ENCODE results near the gene SPINT3. TPM values are rescaled to one million over a fixed set of nuclear protein-coding genes. Genes with fewer than 3 reads are reported as not detected.
"Not testable (repeated sequence)": the region's sequence is repeated elsewhere in the genome, so short reads cannot be mapped to it uniquely, and the experiment has no call there.

SPINT3 gene
- total RNA-seq, 2 experiments from 2014 or later = not detected

- DNase-seq = no peak
- no peaks in the 10 kb centered on the region for H3K36me3 Mint-ChIP-seq
- H3K4me1 Mint-ChIP-seq = no peaks in the 10 kb centered on the region
- no peak overlapping the region for H3K4me3 Mint-ChIP-seq
- no peaks in the 10 kb centered on the region for H3K9me3 Mint-ChIP-seq
- peaks cover 49% of the 10 kb centered on the region for H3K27me3 Mint-ChIP-seq
- no peak overlapping the region for H3K27ac Mint-ChIP-seq
Observed at GRCh38 chr20:45484676-45485075, 30.7 kb downstream of the SPINT3 start.

GRCh38 chr20:45479822-45480221 lies 35.6 kb downstream of the SPINT3 start:
- H3K4me1 Mint-ChIP-seq = no peaks in the 10 kb centered on the region
- H3K27ac Mint-ChIP-seq = no peak overlapping the region
- DNase-seq = no peak
- H3K27me3 Mint-ChIP-seq = peaks cover 36% of the 10 kb centered on the region
- H3K4me3 Mint-ChIP-seq = no peak overlapping the region
- no peaks in the 10 kb centered on the region for H3K9me3 Mint-ChIP-seq
- H3K36me3 Mint-ChIP-seq = no peaks in the 10 kb centered on the region

GRCh38 chr20:45477530-45478148 lies 37.8 kb downstream of the SPINT3 start:
- H3K4me1 Mint-ChIP-seq, DNase-seq, H3K4me3 Mint-ChIP-seq, H3K27ac Mint-ChIP-seq, H3K36me3 Mint-ChIP-seq, H3K9me3 Mint-ChIP-seq: not testable (repeated sequence)
- H3K27me3 Mint-ChIP-seq = peaks cover 28% of the 10 kb centered on the region

GRCh38 chr20:45472286-45472685 lies 43.1 kb downstream of the SPINT3 start:
- H3K36me3 Mint-ChIP-seq, H3K4me1 Mint-ChIP-seq, DNase-seq, H3K4me3 Mint-ChIP-seq, H3K9me3 Mint-ChIP-seq, H3K27ac Mint-ChIP-seq: not testable (repeated sequence)
- peaks cover 35% of the 10 kb centered on the region for H3K27me3 Mint-ChIP-seq

- H3K9me3 Mint-ChIP-seq = peaks cover 1% of the 10 kb centered on the region
- H3K4me3 Mint-ChIP-seq = peak overlapping the region; percentile 38
- no peak for DNase-seq
- no peaks in the 10 kb centered on the region for H3K36me3 Mint-ChIP-seq
- H3K27me3 Mint-ChIP-seq = peaks cover 41% of the 10 kb centered on the region
- no peak overlapping the region for H3K27ac Mint-ChIP-seq
- H3K4me1 Mint-ChIP-seq = peaks cover 3% of the 10 kb centered on the region
Observed at GRCh38 chr20:45470937-45471336, 44.5 kb downstream of the SPINT3 start.

GRCh38 chr20:45470262-45470931 lies 45.0 kb downstream of the SPINT3 start:
- Mint-ChIP-seq H3K9me3 (peaks cover 1% of the 10 kb centered on the region), H3K36me3 (no peaks in the 10 kb centered on the region), H3K27me3 (peaks cover 41% of the 10 kb centered on the region), H3K27ac (no peak overlapping the region), H3K4me1 (peaks cover 3% of the 10 kb centered on the region), H3K4me3 (peak overlapping the region; percentile 47)
- peak; percentile 45 for DNase-seq

- peaks cover 41% of the 10 kb centered on the region for H3K27me3 Mint-ChIP-seq
- H3K36me3 Mint-ChIP-seq = no peaks in the 10 kb centered on the region
- H3K27ac Mint-ChIP-seq = no peak within 1 kb of the TSS
- H3K4me3 Mint-ChIP-seq = peak within 1 kb of the TSS; percentile 47
- no peak for DNase-seq
- peaks cover 3% of the 10 kb centered on the region for H3K4me1 Mint-ChIP-seq
- peaks cover 1% of the 10 kb centered on the region for H3K9me3 Mint-ChIP-seq
Observed at GRCh38 chr20:45469336-45470261, 45.8 kb downstream of the SPINT3 start, which contains the start of gene WFDC2. TSS of gene WFDC2 (plus strand) at chr20:45469753. CDS start at chr20:45469782, 29 bp downstream.

- H3K36me3 Mint-ChIP-seq = no peaks in the 10 kb centered on the region
- H3K27me3 Mint-ChIP-seq = peaks cover 41% of the 10 kb centered on the region
- H3K9me3 Mint-ChIP-seq = peaks cover 1% of the 10 kb centered on the region
- H3K4me1 Mint-ChIP-seq = peaks cover 3% of the 10 kb centered on the region
- no peak overlapping the region for H3K27ac Mint-ChIP-seq
- H3K4me3 Mint-ChIP-seq = no peak overlapping the region
- DNase-seq = no peak
Observed at GRCh38 chr20:45467861-45468260, 47.6 kb downstream of the SPINT3 start.

GRCh38 chr20:45467172-45467571 lies 48.2 kb downstream of the SPINT3 start:
- peaks cover 3% of the 10 kb centered on the region for H3K4me1 Mint-ChIP-seq
- DNase-seq = no peak
- H3K4me3 Mint-ChIP-seq = no peak overlapping the region
- peaks cover under 1% of the 10 kb centered on the region for H3K9me3 Mint-ChIP-seq
- no peaks in the 10 kb centered on the region for H3K36me3 Mint-ChIP-seq
- H3K27me3 Mint-ChIP-seq = peaks cover 41% of the 10 kb centered on the region
- H3K27ac Mint-ChIP-seq = no peak overlapping the region

GRCh38 chr20:45465491-45466266 lies 49.7 kb downstream of the SPINT3 start:
- peaks cover 7% of the 10 kb centered on the region for H3K4me1 Mint-ChIP-seq
- no peaks in the 10 kb centered on the region for H3K36me3 Mint-ChIP-seq
- no peak for DNase-seq
- H3K9me3 Mint-ChIP-seq = no peaks in the 10 kb centered on the region
- H3K27ac Mint-ChIP-seq = no peak overlapping the region
- H3K27me3 Mint-ChIP-seq = peaks cover 31% of the 10 kb centered on the region
- no peak overlapping the region for H3K4me3 Mint-ChIP-seq

GRCh38 chr20:45463709-45464108 lies 51.7 kb downstream of the SPINT3 start:
- Mint-ChIP-seq H3K27ac (no peak overlapping the region), H3K9me3 (no peaks in the 10 kb centered on the region), H3K36me3 (no peaks in the 10 kb centered on the region), H3K4me3 (no peak overlapping the region), H3K4me1 (peaks cover 5% of the 10 kb centered on the region), H3K27me3 (peaks cover 13% of the 10 kb centered on the region)
- DNase-seq = no peak

GRCh38 chr20:45462711-45463509 lies 52.5 kb downstream of the SPINT3 start:
- DNase-seq = no peak
- Mint-ChIP-seq H3K9me3 (no peaks in the 10 kb centered on the region), H3K27ac (no peak overlapping the region), H3K27me3 (peaks cover 7% of the 10 kb centered on the region), H3K36me3 (no peaks in the 10 kb centered on the region), H3K4me1 (peaks cover 5% of the 10 kb centered on the region), H3K4me3 (no peak overlapping the region)

Data from activated naive CD8-positive, alpha-beta T cell treated with anti-CD3 and anti-CD28 coated beads for 36 hours (primary cell).